WERI-Rb-1 (cell line): ENCODE results near the gene F3.

ENCODE experiments used
- DNase-seq: peaks from one replicate; pipeline ENCODE4 v3.0.0-alpha.2; 2020
- H3K27ac ChIP-seq: fragments of 250-450 bp; sonication (Bioruptor Pico); 2 replicates; pipeline ENCODE4 v1.5.1; 2020; ENCODE audit warnings: mild to moderate bottlenecking, moderate library complexity
- H3K27me3 ChIP-seq: fragments of 250-450 bp; sonication (Bioruptor Pico); 2 replicates; pipeline ENCODE4 v1.5.1; 2021; ENCODE audit warnings: mild to moderate bottlenecking, low read depth, moderate library complexity; ENCODE audit not compliant: insufficient read depth, severe bottlenecking
- H3K36me3 ChIP-seq: fragments of 250-450 bp; sonication (Bioruptor Pico); 2 replicates; pipeline ENCODE4 v1.5.1; 2020; ENCODE audit warnings: mild to moderate bottlenecking, moderate library complexity
- H3K4me3 ChIP-seq: 2 replicates; pipeline ENCODE4 v1.5.1; 2011; ENCODE audit warnings: low read depth, mild to moderate bottlenecking, control low read depth, low read length
- H3K9me3 ChIP-seq: fragments of 250-450 bp; sonication (Bioruptor Pico); 2 replicates; pipeline ENCODE4 v1.5.1; 2021; ENCODE audit warnings: mild to moderate bottlenecking, moderate library complexity; ENCODE audit not compliant: severe bottlenecking
- TF ChIP-seq, protein P1 (sequence below): IDR thresholded peaks from 2 replicates; pipeline ENCODE4 v1.5.1; 2011; ENCODE audit warnings: low read depth, mild to moderate bottlenecking, control low read depth, inconsistent platforms, low read length

The F3 gene

DNA sequence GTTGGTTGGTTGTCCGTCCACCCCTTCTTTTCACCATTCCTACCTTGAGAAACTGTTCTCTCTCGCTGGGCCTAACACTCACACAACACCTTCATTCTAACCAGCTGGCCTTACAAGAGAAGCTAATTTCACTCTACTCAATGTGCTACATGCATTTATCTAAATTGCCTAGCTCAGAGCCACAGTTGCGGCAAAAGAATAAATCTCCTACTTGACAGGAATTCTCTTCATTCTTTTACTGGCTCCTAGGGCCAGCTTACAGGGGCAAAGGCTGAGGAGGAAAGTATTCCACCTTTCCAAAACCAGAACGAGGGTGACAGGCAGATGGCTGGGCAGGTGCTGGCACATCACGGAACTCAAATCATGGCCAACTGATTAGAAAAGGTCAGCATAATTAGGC is 6.5 kb downstream of the F3 start:
- no peaks in the 10 kb centered on the region; the same call in 1 of the 2 replicates for H3K36me3 ChIP-seq

DNA sequence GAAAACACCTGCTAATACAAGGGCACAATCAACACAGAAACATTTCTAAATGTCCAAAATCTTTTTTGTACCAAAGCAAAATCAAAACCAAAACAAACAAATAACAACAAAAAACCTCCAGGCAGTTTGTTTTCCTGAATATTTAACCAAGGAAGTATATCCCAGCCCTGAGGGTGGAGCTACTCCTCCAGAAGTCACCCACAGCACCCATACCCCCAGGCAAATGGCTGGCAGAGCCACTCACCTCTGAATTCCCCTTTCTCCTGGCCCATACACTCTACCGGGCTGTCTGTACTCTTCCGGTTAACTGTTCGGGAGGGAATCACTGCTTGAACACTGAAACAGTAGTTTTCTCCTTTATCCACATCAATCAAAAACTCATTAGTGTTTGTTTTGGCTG is 9.5 kb downstream of the F3 start:
- TF ChIP-seq, protein P1, sequence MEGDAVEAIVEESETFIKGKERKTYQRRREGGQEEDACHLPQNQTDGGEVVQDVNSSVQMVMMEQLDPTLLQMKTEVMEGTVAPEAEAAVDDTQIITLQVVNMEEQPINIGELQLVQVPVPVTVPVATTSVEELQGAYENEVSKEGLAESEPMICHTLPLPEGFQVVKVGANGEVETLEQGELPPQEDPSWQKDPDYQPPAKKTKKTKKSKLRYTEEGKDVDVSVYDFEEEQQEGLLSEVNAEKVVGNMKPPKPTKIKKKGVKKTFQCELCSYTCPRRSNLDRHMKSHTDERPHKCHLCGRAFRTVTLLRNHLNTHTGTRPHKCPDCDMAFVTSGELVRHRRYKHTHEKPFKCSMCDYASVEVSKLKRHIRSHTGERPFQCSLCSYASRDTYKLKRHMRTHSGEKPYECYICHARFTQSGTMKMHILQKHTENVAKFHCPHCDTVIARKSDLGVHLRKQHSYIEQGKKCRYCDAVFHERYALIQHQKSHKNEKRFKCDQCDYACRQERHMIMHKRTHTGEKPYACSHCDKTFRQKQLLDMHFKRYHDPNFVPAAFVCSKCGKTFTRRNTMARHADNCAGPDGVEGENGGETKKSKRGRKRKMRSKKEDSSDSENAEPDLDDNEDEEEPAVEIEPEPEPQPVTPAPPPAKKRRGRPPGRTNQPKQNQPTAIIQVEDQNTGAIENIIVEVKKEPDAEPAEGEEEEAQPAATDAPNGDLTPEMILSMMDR, result peak; percentile 36; the same call in 1 of the 2 replicates
- Histone ChIP-seq H3K9me3 (no peaks in the 10 kb centered on the region), H3K4me3 (no peak overlapping the region), H3K27ac (no peak overlapping the region), H3K27me3 (no peaks in the 10 kb centered on the region), H3K36me3 (no peaks in the 10 kb centered on the region; the same call in 1 of the 2 replicates)
- peak; percentile 24 for DNase-seq

More for the DNA sequence above, 6.5 kb downstream of the F3 start:
- Histone ChIP-seq H3K4me3 (no peak overlapping the region), H3K27me3 (no peaks in the 10 kb centered on the region), H3K9me3 (no peaks in the 10 kb centered on the region), H3K27ac (no peak overlapping the region)
- no peak for DNase-seq
- TF ChIP-seq, protein P1, result no peak

DNA sequence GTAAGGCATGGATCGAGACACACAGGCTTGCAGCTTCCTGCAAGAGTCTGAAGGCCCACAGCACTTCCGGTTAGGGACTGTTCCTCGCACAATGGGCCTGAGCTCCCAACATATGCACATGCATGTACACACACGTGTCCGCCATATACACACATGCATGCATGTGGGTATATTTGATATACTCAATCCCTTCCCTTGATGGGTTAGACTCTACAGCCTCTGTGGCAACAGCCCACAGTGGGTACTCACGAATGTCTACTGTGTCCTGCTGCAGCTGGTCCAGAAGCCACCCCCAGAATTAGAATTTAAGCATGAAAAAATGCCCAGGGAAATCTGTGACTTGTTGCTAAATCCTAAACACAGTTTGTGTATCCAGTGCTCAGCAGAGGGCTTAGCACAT is 9.9 kb downstream of the F3 start:
- H3K36me3 ChIP-seq, result no peaks in the 10 kb centered on the region; the same call in 1 of the 2 replicates
- DNase-seq, result no peak

DNA sequence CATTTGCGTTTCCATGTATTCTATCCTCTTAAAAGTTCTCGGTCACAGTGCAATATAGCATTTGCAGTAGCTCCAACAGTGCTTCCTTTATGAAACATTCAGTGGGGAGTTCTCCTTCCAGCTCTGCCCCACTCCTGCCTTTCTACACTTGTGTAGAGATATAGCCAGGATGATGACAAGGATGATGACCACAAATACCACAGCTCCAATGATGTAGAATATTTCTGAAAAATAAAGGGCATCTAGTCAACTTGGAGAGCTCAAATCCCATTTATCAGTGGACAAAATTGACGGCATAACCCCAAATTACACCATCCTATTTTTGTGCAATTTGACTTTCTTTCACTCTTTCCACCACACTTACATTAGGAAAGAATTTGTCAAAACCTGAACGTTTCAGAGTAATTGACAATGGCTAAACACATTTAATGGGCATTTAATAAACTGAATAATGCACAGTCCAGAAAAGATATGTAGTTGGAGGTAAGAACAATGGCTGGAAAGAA is 11.1 kb downstream of the F3 start:
- no peaks in the 10 kb centered on the region; the same call in 1 of the 2 replicates for H3K36me3 ChIP-seq
- DNase-seq, result no peak

More for the DNA sequence above, 9.9 kb downstream of the F3 start:
- Histone ChIP-seq H3K27ac (no peak overlapping the region), H3K27me3 (no peaks in the 10 kb centered on the region), H3K9me3 (no peaks in the 10 kb centered on the region), H3K4me3 (no peak overlapping the region)
- TF ChIP-seq, protein P1, result no peak

DNA sequence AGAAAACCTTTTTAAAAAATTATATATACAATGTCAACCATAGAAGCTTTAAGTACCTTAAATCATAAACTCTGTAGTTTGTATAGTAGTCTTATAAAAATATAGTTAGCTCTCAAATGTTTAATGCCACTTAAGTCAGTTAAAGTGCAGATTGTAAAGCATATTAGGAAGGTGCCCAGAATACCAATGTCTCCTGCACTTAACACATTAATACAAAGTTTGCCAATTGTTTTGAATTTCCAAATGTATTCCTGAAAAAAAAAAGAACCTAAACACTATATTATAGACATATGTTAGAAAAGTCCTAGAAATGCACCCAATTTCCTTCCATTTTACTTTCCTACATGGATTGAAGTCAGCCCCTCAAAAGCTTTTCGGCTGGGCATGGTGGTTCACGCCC is 12.1 kb downstream of the F3 start:
- no peak overlapping the region for H3K4me3 ChIP-seq
- TF ChIP-seq, protein P1, result no peak
- no peaks in the 10 kb centered on the region for H3K27me3 ChIP-seq
- H3K9me3 ChIP-seq, result no peaks in the 10 kb centered on the region
- no peak overlapping the region for H3K27ac ChIP-seq
- no peaks in the 10 kb centered on the region for H3K36me3 ChIP-seq
- DNase-seq, result no peak

More for the DNA sequence above, 11.1 kb downstream of the F3 start:
- no peak overlapping the region for H3K27ac ChIP-seq
- no peaks in the 10 kb centered on the region for H3K27me3 ChIP-seq
- no peak overlapping the region for H3K4me3 ChIP-seq
- no peaks in the 10 kb centered on the region for H3K9me3 ChIP-seq
- TF ChIP-seq, protein P1, result no peak

DNA sequence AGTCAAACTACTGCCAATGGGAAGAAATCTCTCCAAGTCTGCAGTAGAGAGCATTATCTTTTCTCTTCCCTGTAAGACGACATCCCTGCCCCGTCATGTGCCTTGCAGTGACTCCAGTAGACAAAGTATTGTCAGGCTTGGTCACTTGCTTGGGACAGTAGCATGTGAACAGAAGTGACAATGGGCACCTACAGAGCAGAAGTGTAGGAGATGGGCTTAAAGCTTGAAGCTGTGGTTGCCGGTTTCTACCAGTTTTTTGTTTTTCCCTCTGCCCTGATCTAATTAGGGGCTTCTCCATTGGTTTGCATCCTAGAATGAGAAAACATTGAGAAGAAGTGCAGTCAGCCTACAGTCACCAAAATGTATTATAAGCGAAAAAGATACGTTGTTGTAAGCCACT is 12.7 kb downstream of the F3 start:
- no peaks in the 10 kb centered on the region for H3K36me3 ChIP-seq
- DNase-seq, result no peak
- H3K27me3 ChIP-seq, result no peaks in the 10 kb centered on the region
- TF ChIP-seq, protein P1, result no peak
- no peak overlapping the region for H3K27ac ChIP-seq
- no peaks in the 10 kb centered on the region for H3K9me3 ChIP-seq
- H3K4me3 ChIP-seq, result no peak overlapping the region
